Measurements from ENCODE around the gene GNA12.
"Not testable (repeated sequence)": the region's sequence is repeated elsewhere in the genome, so short reads cannot be mapped to it uniquely, and the experiment has no call there.

GNA12 gene

DNA sequence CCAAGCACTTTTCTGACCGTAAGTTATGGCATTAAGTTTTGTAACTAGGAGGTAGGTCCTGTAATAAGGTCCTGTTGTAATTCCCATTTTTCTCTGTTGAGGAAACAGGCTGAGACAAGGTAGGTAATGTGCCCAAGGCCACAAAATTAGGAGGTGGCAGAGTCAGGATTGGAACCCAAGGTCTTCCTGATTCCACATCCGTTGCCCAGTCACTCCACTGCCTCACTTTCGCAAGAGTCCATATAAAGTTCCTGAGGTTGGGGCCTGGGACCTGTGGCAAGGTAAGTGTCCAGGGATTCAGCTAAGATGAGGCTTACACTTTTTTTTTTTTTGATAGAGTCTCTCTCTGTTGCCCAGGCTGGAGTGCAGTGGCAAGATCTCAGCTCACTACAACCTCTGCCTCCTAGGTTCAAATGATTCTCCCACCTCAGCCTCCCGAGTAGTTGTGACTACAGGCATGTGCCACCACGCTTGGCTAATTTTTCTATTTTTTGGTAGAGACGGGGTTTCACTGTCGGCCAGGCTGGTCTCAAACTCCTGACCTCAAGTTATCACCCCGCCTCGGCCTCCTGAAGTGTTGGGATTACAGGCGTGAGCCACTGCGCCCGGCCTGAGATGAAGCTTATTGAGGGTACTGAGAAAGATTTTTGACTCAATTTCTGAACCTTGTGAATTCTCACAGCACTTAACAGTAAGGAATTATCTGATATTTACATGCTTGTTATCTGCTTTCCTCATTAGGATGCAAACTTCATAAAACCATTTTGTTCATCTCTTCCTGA, 20.3 kb upstream of the GNA12 start:
- no peak for DNase-seq

DNA sequence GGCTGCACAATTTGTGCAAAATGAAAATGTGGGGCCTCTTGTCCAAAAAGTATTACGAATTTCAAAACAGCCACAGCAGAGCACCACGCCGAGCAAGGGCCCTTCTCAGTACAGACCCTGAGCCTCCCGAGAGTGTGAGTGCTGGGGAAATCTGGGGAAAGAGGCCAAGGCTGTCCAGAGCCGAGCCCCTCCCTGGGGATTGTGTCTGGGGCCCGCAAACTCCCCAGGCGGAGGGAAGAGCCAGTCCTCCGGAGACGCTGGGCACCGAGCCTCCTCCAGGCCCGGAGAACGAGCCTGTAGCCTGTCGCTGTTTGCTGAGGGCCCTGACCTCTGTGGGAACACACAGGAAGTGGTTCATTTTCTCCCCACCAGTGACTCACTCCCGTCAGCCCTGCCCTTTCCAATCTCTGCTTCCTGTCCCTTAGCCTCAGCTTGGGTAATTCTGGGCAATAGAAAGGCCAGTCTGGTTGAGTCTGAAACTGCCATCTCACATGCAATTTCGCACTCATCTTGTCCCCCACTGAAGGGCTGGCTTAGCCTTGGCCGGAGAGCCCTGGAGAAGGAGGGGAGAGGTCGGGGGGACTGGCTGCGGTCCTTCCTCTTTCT, 19.5 kb upstream of the GNA12 start:
- peak; percentile 78 for DNase-seq

DNA sequence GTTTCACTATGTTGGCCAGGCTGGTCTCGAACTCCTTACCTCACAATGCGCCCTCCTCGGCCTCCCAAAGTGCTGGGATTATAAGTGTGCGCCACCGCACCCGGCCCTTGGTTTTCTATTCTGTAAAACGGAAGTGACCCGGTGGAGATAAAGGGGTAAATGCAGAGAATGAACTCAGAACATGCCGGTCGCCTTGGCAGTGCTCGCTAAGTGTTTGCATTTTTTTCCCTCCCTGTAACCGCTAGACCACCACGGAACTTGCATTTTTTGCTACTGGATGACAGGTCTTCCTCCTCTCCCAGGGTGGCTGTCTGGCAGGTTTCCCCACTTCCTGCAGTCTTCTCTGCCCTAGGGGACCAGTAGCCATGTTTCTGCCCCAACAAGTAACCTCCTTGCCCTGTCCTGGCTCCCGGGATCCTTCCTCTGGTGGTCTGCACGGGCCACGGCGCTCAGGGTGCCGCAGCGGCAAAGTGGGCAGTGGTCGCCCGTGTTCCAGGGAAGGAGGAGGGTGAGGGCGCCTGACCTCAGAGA, 18.8 kb upstream of the GNA12 start:
- DNase-seq: peak; percentile 16

GRCh38 chr7:2861509-2861908, 17.4 kb upstream of the GNA12 start:
- DNase-seq: no peak

GRCh38 chr7:2860627-2861133, 16.6 kb upstream of the GNA12 start:
- no peak for DNase-seq

DNA sequence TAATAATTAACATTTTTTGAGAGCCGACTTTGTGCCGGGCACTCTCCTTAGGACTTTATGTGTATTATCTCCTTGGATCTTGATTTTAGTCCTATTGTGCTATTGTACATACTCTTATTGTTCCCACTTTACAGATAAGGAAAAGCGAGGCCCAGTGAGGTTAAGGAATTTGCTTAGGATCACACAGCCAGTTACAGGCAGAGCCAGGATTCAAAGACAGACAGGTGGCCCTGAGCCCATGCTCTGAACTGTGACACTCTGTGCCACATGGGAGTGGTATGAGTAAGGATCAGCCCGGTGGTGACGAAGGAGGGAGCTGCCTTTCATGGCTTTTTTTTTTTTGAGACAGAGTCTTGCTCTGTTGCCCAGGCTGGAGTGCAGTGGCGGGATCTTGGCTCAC, 15.8 kb upstream of the GNA12 start:
- no peak for DNase-seq

DNA sequence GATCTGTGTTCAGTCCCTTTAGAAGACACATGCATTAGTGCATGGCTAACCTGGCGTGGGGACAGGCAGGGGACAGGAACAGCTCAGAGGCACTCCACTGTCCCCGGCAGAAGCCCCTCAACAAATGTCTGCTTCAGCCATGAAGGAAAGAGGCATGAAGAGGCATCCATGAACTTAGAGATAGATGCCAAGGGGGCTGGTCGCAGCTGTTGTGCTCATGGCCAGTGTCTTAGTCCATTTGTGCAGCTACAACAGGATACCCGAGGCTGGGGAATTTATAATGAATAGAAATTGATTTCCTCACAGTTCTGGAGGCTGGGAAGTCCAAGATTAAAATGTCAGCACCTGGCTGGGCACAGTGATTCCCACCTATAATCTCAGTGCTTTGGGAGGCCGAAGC, 14.5 kb upstream of the GNA12 start:
- DNase-seq: no peak

- no peak for DNase-seq
Measured at GRCh38 chr7:2856388-2857169, 12.5 kb upstream of the GNA12 start.

DNA sequence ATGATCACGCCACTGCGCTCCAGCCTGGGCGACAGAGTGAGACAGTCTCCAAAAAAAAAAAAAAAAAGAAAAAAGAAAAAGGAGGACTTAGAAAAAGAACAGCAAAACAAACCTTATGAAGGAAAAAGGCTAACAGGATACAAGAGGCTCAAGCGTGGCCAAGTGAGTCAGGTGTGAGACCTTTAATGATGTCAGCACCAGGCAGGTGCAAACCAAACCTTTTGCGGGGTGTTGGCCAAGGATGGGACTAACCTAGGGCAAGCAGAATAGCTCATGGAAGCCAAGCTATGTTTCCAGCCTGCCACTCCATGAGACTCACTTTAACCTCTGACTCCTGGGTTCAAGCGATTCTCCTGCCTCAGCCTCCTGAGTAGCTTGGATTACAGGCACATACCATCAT, 11.3 kb upstream of the GNA12 start:
- DNase-seq: no peak

DNA sequence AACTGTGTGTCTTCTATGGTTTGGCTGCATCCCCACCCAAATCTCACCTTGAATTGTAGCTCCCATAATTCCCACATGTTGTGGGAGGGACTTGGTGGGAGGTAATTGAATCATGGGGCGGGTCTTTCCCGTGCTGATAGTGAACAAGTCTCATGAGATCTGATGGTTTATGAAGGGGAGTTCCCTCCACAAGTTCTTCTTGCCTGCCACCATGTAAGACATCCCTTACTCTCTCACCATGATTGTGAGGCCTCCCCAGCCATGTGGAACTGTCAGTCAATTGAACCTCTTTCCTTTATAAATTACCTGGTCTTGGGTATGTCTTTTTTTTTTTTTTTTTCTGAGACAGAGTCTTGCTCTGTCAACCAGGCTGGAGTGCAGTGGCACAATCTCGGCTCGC, 9.4 kb upstream of the GNA12 start:
- DNase-seq: not testable (repeated sequence)

- DNase-seq: no peak
Measured at GRCh38 chr7:2853147-2853546, 9.0 kb upstream of the GNA12 start.

GRCh38 chr7:2851497-2851896, 7.4 kb upstream of the GNA12 start:
- DNase-seq: peak; percentile 24

GRCh38 chr7:2849941-2850766, 6.0 kb upstream of the GNA12 start:
- DNase-seq: no peak

GRCh38 chr7:2845034-2845592, 1.0 kb upstream of the GNA12 start:
- no peak for DNase-seq

- DNase-seq: no peak
Measured at GRCh38 chr7:2843711-2844152, 376 bp downstream of the GNA12 start.

DNA sequence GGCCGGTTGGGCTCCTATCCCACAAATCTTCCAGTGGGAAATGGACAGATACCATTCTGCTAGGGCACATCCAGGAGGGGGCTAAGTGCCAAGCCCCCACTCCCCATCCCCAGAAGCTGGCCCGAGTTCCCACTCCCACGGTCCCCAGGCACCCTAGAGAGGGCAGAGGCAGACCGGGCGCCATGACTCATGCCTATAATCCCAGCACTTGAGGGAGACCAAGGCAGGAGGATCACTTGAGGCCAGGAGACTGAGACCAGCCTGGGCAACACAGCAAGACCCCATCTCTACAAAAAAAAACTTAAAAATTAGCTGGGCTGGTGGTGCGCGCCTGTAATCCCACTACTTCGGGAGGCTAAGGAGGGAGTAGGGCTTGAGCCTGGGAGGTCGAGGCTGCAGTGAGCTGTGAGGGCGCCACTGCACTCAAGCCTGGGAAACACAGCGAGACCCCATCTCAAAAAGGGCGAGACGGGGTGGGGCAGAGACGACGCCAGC, 870 bp downstream of the GNA12 start:
- DNase-seq: no peak

DNA sequence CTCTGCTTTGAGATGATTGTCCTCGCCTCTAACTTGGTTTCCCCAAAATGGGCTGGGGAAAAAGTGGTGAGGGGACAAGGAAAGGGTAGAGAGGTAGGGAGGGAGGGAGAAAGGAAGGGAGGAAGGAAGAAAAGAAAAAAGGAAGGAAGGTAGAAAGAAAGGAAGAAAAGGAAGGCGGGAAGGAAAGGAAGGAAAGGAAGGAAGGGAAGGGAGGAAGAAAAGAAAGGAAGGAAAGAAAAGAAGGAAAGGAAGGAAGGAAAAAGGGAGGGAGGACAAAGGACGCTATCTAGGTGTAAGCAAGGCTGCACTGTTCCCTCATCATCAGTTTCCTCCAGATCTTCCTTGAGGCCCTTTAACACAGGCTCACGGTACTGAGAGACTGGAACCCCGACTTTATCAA, 2.2 kb downstream of the GNA12 start:
- DNase-seq: no peak

DNA sequence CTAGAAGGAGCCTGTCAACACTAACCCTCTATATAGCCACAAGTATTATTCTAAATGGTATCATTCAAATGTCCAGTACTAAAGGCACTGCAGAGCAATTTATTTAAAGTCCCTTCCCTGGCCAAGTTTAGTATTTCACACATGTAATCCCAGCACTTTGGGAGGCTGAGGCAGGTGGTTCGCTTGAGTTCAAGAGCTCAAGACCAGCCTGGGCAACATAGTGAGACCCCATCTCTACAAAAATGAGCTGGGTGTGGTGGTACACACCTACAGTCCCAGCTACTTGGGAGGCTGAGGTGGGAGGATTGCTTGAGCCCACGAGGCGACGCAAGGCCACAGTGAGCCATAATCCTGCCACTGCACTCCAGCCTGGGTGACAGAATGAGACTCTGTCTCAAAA, 3.6 kb downstream of the GNA12 start:
- no peak for DNase-seq

GRCh38 chr7:2838873-2839578, 5.1 kb downstream of the GNA12 start:
- no peak for DNase-seq

GRCh38 chr7:2838451-2838850, 5.7 kb downstream of the GNA12 start:
- DNase-seq: no peak

GRCh38 chr7:2837496-2837895, 6.6 kb downstream of the GNA12 start:
- DNase-seq: no peak

Measured in CD4-positive, alpha-beta T cell treated with Interleukin-4 for 4 hours (primary cell).